Esophagus muscularis mucosa (tissue), 3 donors: ENCODE measurements around the gene ODAD4.

Source experiments
- EP300 ChIP-seq: sonication (generic); formaldehyde crosslinking; IDR thresholded peaks from one replicate; pipeline ENCODE4 v1.6.1; 2017; ENCODE audit warnings: antibody characterized with exemption
- TF ChIP-seq, protein P1 (sequence below), 3 experiments: fragments of 200-600 bp in 2 of 3; fragments of 450-650 bp in 1 of 3; sonication (generic) in 2 of 3; IDR thresholded peaks; one replicate each; pipeline ENCODE4 v1.5.1; 2017 to 2019; ENCODE audit warnings: antibody characterized with exemption in 3 of 3, mild to moderate bottlenecking in 2 of 3, moderate library complexity in 1 of 3

DNA sequence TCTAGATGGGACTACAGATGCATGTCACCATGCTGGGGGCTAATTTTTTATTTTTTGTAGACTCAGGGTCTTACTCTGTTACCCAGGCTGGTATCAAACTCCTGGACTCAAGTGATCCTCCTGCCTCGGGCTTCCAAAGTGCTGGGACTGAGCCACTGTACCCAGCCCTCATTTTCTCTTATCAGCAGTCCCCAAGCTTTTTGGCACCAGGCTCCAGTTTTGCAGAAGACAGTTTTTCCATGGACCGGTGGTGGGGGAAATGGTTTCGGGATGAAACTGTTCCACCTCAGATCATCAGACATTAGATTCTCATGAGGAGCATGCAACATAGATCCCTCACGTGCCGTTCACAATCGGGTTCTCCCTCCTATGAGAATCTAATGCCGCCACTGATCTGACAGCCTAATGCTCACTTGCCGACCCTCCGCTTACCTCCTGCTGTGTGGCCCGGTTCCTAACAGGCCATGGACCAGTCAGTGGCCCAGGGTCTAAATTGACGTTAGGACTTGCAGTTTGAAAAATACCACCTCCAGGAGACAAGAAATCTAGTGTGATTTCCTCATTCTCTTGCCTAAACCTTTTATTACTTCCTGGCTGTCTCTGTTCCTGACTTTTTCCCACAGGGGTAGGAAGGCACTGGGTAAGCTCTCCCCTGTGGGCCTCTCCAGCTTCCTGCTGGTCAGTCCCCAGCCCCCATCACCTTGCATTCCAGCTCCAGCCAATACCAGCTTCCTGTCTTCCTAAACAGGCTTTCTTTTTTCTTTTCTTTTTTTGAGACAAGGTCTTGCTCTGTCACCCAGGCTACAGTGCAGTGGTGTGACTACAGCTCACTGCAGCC, 26.8 kb downstream of the ODAD4 start:
- TF ChIP-seq, protein P1, sequence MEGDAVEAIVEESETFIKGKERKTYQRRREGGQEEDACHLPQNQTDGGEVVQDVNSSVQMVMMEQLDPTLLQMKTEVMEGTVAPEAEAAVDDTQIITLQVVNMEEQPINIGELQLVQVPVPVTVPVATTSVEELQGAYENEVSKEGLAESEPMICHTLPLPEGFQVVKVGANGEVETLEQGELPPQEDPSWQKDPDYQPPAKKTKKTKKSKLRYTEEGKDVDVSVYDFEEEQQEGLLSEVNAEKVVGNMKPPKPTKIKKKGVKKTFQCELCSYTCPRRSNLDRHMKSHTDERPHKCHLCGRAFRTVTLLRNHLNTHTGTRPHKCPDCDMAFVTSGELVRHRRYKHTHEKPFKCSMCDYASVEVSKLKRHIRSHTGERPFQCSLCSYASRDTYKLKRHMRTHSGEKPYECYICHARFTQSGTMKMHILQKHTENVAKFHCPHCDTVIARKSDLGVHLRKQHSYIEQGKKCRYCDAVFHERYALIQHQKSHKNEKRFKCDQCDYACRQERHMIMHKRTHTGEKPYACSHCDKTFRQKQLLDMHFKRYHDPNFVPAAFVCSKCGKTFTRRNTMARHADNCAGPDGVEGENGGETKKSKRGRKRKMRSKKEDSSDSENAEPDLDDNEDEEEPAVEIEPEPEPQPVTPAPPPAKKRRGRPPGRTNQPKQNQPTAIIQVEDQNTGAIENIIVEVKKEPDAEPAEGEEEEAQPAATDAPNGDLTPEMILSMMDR (IDR thresholded peaks at IDR 0.05) = no peak
- no peak for TF ChIP-seq EP300
